ENCODE results near the gene EFCAB11.

DNA sequence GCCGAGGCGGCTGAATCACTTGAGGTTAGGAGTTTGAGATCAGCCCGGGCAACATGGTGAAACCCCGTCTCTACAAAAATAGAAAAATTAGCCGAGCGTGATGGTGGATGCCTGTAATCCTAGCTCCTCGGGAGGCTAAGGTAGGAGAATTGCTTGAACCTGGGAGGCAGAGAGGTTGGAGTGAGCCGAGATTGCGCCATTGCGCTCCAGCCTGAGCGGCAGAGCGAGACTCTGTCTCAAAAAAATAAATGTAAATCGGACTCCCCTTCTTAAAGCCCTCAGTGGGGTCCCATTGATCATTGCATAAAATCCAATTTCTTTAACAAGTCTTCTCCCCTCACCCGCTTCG, 2.1 kb upstream of the EFCAB11 start:
- TF ChIP-seq, protein P1, sequence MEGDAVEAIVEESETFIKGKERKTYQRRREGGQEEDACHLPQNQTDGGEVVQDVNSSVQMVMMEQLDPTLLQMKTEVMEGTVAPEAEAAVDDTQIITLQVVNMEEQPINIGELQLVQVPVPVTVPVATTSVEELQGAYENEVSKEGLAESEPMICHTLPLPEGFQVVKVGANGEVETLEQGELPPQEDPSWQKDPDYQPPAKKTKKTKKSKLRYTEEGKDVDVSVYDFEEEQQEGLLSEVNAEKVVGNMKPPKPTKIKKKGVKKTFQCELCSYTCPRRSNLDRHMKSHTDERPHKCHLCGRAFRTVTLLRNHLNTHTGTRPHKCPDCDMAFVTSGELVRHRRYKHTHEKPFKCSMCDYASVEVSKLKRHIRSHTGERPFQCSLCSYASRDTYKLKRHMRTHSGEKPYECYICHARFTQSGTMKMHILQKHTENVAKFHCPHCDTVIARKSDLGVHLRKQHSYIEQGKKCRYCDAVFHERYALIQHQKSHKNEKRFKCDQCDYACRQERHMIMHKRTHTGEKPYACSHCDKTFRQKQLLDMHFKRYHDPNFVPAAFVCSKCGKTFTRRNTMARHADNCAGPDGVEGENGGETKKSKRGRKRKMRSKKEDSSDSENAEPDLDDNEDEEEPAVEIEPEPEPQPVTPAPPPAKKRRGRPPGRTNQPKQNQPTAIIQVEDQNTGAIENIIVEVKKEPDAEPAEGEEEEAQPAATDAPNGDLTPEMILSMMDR (IDR thresholded peaks at IDR 0.05; ENCODE audit: low read depth, low read length, poor library complexity, severe bottlenecking): no peak
- no peak for TF ChIP-seq EZH2phosphoT487 (IDR thresholded peaks at IDR 0.05; ENCODE audit: borderline replicate concordance, low read length)
